ENCODE results near the gene SPATS2L. TPM values are rescaled to one million over a fixed set of nuclear protein-coding genes. Genes with fewer than 3 reads are reported as not detected.

The SPATS2L gene
- total RNA-seq, 1 experiment from 2014 or later = 47.3 TPM

GRCh38 chr2:200276472-200276871 lies 30.0 kb upstream of the SPATS2L start:
- H3K27me3 Mint-ChIP-seq (ENCODE audit: low read depth) = no peaks in the 10 kb centered on the region
- no peak overlapping the region for H2BK15ac ChIP-seq (ENCODE audit: low read depth, low read length)
- no peak overlapping the region for H3K56ac ChIP-seq (ENCODE audit: insufficient read length, low read depth, low read length)
- no peak overlapping the region for H2AK5ac ChIP-seq (ENCODE audit: insufficient read length, low read length)
- H3K14ac ChIP-seq (ENCODE audit: insufficient read depth, low read length) = no peak overlapping the region
- no peak overlapping the region for H2BK5ac ChIP-seq (ENCODE audit: insufficient read length, low read length)
- no CpG with 5 or more reads among the region's 2 CpGs for WGBS (ENCODE audit: extremely low coverage, insufficient read length, low lambda C conversion rate)
- H4K91ac ChIP-seq (ENCODE audit: insufficient read length, low read depth, low read length) = no peak overlapping the region
- H3K79me1 ChIP-seq (ENCODE audit: insufficient read depth, low read depth, low read length, poor library complexity, severe bottlenecking) = no peaks in the 10 kb centered on the region
- no peak overlapping the region for H4K8ac ChIP-seq (replicated peaks; ENCODE audit: insufficient read length, low read depth, low read length)
- no peaks in the 10 kb centered on the region for H3K79me2 ChIP-seq (ENCODE audit: insufficient read depth, low read length)
- no peak overlapping the region for H3T11ph ChIP-seq (ENCODE audit: low read length)
- no peaks in the 10 kb centered on the region for H3K27me3 ChIP-seq (ENCODE audit: insufficient read depth, low read length)
- no peaks in the 10 kb centered on the region for H4K20me1 ChIP-seq (ENCODE audit: control insufficient read depth, insufficient read depth, insufficient read length)
- H2BK20ac ChIP-seq (ENCODE audit: low read depth, low read length, poor library complexity, severe bottlenecking) = no peak overlapping the region
- H3K9me3 ChIP-seq (ENCODE audit: control insufficient read depth, low read depth, low read length) = no peaks in the 10 kb centered on the region
- H3K4me1 ChIP-seq (ENCODE audit: insufficient read depth, low read length) = peaks cover 13% of the 10 kb centered on the region; the same call in 1 of the 2 replicates
- no peaks in the 10 kb centered on the region for H3K9me3 Mint-ChIP-seq
- H3K4me2 ChIP-seq (ENCODE audit: insufficient read depth, insufficient read length, low read length) = no peak overlapping the region
- no peak overlapping the region for H3K4me3 Mint-ChIP-seq
- H3K27ac ChIP-seq (ENCODE audit: insufficient read length, low read depth, low read length) = no peak overlapping the region
- H3K27ac Mint-ChIP-seq = no peak overlapping the region
- no peak overlapping the region for H3K23ac ChIP-seq (ENCODE audit: insufficient read length, low read depth, low read length)
- H2BK120ac ChIP-seq (ENCODE audit: low read depth, low read length, poor library complexity, severe bottlenecking) = no peak overlapping the region
- H3K18ac ChIP-seq (ENCODE audit: insufficient read length, low read depth, low read length) = no peak overlapping the region
- no peaks in the 10 kb centered on the region for H3K23me2 ChIP-seq (ENCODE audit: insufficient read length, low read depth, low read length, poor library complexity, severe bottlenecking)
- no peak overlapping the region for H2BK12ac ChIP-seq (ENCODE audit: insufficient read length, low read depth, low read length)
- H3K36me3 Mint-ChIP-seq (ENCODE audit: insufficient read depth in 1 of 3, low read depth in 3 of 3) = no peaks in the 10 kb centered on the region
- no peak overlapping the region for H4K5ac ChIP-seq (ENCODE audit: insufficient read length, low read depth, low read length)
- H3K9ac ChIP-seq (ENCODE audit: extremely low read depth, insufficient read length, low read length) = no peak overlapping the region
- H3K4me1 Mint-ChIP-seq = peaks cover 13 to 18% of the 10 kb centered on the region in 2 experiments
- no peak for DNase-seq
- no peak overlapping the region for H2AFZ ChIP-seq (ENCODE audit: low read length)
- TF ChIP-seq CTCF (conservative IDR thresholded peaks at IDR 0.05) = no peak
- H3K4ac ChIP-seq (ENCODE audit: low read depth, low read length) = no peak overlapping the region
